ENCODE measurements around the gene LCN12. TPM values are rescaled to one million over a fixed set of nuclear protein-coding genes. Genes with fewer than 3 reads are reported as not detected.

LCN12 gene
- total RNA-seq, 1 experiment from 2014 or later = 0.55 TPM

- no peaks in the 10 kb centered on the region for H3K79me2 ChIP-seq (ENCODE audit: low read length)
- CTCF ChIA-PET = no interaction called here
- H3F3A ChIP-seq (ENCODE audit: low read length, unreplicated experiment) = no peaks in the 10 kb centered on the region
- ATAC-seq (no peak), DNase-seq (no peak)
- H3K36me3 ChIP-seq (ENCODE audit: low read depth, low read length) = no peaks in the 10 kb centered on the region
- H3K9me2 ChIP-seq (replicated peaks; ENCODE audit: low read length) = no peaks in the 10 kb centered on the region
- H3K4me3 ChIP-seq (ENCODE audit: low read length) = no peak overlapping the region
- TF ChIP-seq EZH2 (IDR thresholded peaks at IDR 0.05; ENCODE audit: low read length, unreplicated experiment) (no peak), CTCF (conservative IDR thresholded peaks at IDR 0.05; ENCODE audit: low read depth, low read length) (no peak), EZH2phosphoT487 (IDR thresholded peaks at IDR 0.05; ENCODE audit: borderline replicate concordance, low read length) (no peak)
- no TSS peak for BruUV-seq (replicated peaks)
- POLR2A ChIA-PET (ENCODE audit: unreplicated experiment) = no interaction called here
- H3K9ac ChIP-seq (ENCODE audit: low read length) = no peak overlapping the region
- H3K4me2 ChIP-seq (ENCODE audit: low read length) = no peak overlapping the region
- H3K27me3 ChIP-seq (ENCODE audit: low read length) = no peaks in the 10 kb centered on the region
- no peaks in the 10 kb centered on the region for H3K9me3 ChIP-seq (ENCODE audit: low read length)
- H3K4me1 ChIP-seq (ENCODE audit: insufficient read depth, low read length) = no peaks in the 10 kb centered on the region
- H4K20me1 ChIP-seq (ENCODE audit: low read length) = no peaks in the 10 kb centered on the region
- no peak overlapping the region for H3K27ac ChIP-seq (ENCODE audit: low read length)
- no peak overlapping the region for H2AFZ ChIP-seq (ENCODE audit: low read length)
- intact Hi-C loops (cut with micrococcal nuclease) = no loop called here
Observed at GRCh38 chr9:136910901-136911245, 41.2 kb upstream of the LCN12 start.

GRCh38 chr9:136913701-136914438, 38.2 kb upstream of the LCN12 start:
- H3K4me1 ChIP-seq (ENCODE audit: insufficient read depth, low read length) = no peaks in the 10 kb centered on the region
- H3F3A ChIP-seq (ENCODE audit: low read length, unreplicated experiment) = no peaks in the 10 kb centered on the region
- H3K27ac ChIP-seq (ENCODE audit: low read length) = no peak overlapping the region
- ATAC-seq (no peak), DNase-seq (no peak)
- no peak overlapping the region for H3K4me3 ChIP-seq (ENCODE audit: low read length)
- intact Hi-C loops (cut with micrococcal nuclease) = no loop called here
- no peaks in the 10 kb centered on the region for H3K79me2 ChIP-seq (ENCODE audit: low read length)
- no peak overlapping the region for H3K4me2 ChIP-seq (ENCODE audit: low read length)
- H4K20me1 ChIP-seq (ENCODE audit: low read length) = no peaks in the 10 kb centered on the region
- no peaks in the 10 kb centered on the region; the same call in 1 of the 2 replicates for H3K36me3 ChIP-seq (ENCODE audit: low read depth, low read length)
- no peaks in the 10 kb centered on the region for H3K9me3 ChIP-seq (ENCODE audit: low read length)
- ChIA-PET POLR2A (ENCODE audit: unreplicated experiment) (no interaction called here), CTCF (no interaction called here)
- H3K9ac ChIP-seq (ENCODE audit: low read length) = no peak overlapping the region
- no peaks in the 10 kb centered on the region for H3K9me2 ChIP-seq (replicated peaks; ENCODE audit: low read length)
- BruUV-seq (replicated peaks) = no TSS peak
- TF ChIP-seq EZH2 (IDR thresholded peaks at IDR 0.05; ENCODE audit: low read length, unreplicated experiment) = no peak
- no peak for TF ChIP-seq CTCF (conservative IDR thresholded peaks at IDR 0.05; ENCODE audit: low read depth, low read length)
- no peak for TF ChIP-seq EZH2phosphoT487 (IDR thresholded peaks at IDR 0.05; ENCODE audit: borderline replicate concordance, low read length)
- no peak overlapping the region for H2AFZ ChIP-seq (ENCODE audit: low read length)
- no peaks in the 10 kb centered on the region for H3K27me3 ChIP-seq (ENCODE audit: low read length)

- Histone ChIP-seq H3K27ac (ENCODE audit: low read length) (no peak overlapping the region), H3K4me3 (ENCODE audit: low read length) (no peak overlapping the region), H4K20me1 (ENCODE audit: low read length) (no peaks in the 10 kb centered on the region), H3K9me3 (ENCODE audit: low read length) (no peaks in the 10 kb centered on the region), H3K79me2 (ENCODE audit: low read length) (no peaks in the 10 kb centered on the region), H3K4me1 (ENCODE audit: insufficient read depth, low read length) (no peaks in the 10 kb centered on the region), H3F3A (ENCODE audit: low read length, unreplicated experiment) (no peaks in the 10 kb centered on the region), H3K27me3 (ENCODE audit: low read length) (no peaks in the 10 kb centered on the region), H2AFZ (ENCODE audit: low read length) (no peak overlapping the region), H3K36me3 (ENCODE audit: low read depth, low read length) (peaks cover 6% of the 10 kb centered on the region; the same call in 1 of the 2 replicates), H3K4me2 (ENCODE audit: low read length) (no peak overlapping the region), H3K9me2 (replicated peaks; ENCODE audit: low read length) (no peaks in the 10 kb centered on the region), H3K9ac (ENCODE audit: low read length) (no peak overlapping the region)
- ChIA-PET POLR2A (ENCODE audit: unreplicated experiment) (no interaction called here), CTCF (no interaction called here)
- intact Hi-C loops (cut with micrococcal nuclease) = no loop called here
- TF ChIP-seq EZH2phosphoT487 (IDR thresholded peaks at IDR 0.05; ENCODE audit: borderline replicate concordance, low read length) (no peak), CTCF (conservative IDR thresholded peaks at IDR 0.05; ENCODE audit: low read depth, low read length) (no peak), EZH2 (IDR thresholded peaks at IDR 0.05; ENCODE audit: low read length, unreplicated experiment) (no peak)
- DNase-seq = no peak
- ATAC-seq = no peak
- BruUV-seq (replicated peaks) = no TSS peak
Observed at GRCh38 chr9:136915632-136916329, 36.3 kb upstream of the LCN12 start.

Measured in PC-3 (cell line).